GM18520 (cell line): ENCODE results near the gene UBB.
"Not testable (repeated sequence)": the region's sequence is repeated elsewhere in the genome, so short reads cannot be mapped to it uniquely, and the experiment has no call there.

Source experiments
- ATAC-seq: cut with Tn5 transposase; IDR thresholded peaks from one replicate; pipeline ENCODE4 v1.9.1; 2021; ENCODE audit not compliant: unreplicated experiment

Gene UBB

GRCh38 chr17:16374146-16374938, 6.5 kb upstream of the UBB start:
- no peak for ATAC-seq

- ATAC-seq: no peak
Observed at GRCh38 chr17:16377941-16378341, 3.0 kb upstream of the UBB start.

- ATAC-seq: no peak
Observed at GRCh38 chr17:16378636-16379282, 2.1 kb upstream of the UBB start.

- ATAC-seq: no peak
Observed at GRCh38 chr17:16379654-16380053, 1.2 kb upstream of the UBB start.

- peak; percentile 7 for ATAC-seq
Observed at GRCh38 chr17:16381496-16381820, 567 bp downstream of the UBB start.

- no peak for ATAC-seq
Observed at GRCh38 chr17:16383216-16383615, 2.3 kb downstream of the UBB start.

- ATAC-seq: no peak
Observed at GRCh38 chr17:16383772-16384287, 2.9 kb downstream of the UBB start.

GRCh38 chr17:16384557-16384956, 3.7 kb downstream of the UBB start:
- ATAC-seq: no peak

- not testable (repeated sequence) for ATAC-seq
Observed at GRCh38 chr17:16386126-16386507, 5.2 kb downstream of the UBB start.

GRCh38 chr17:16391451-16391850, 10.6 kb downstream of the UBB start:
- ATAC-seq: no peak

- not testable (repeated sequence) for ATAC-seq
Observed at GRCh38 chr17:16392491-16392890, 11.6 kb downstream of the UBB start.

- not testable (repeated sequence) for ATAC-seq
Observed at GRCh38 chr17:16395887-16396286, 15.0 kb downstream of the UBB start.

GRCh38 chr17:16396693-16397092, 15.8 kb downstream of the UBB start:
- not testable (repeated sequence) for ATAC-seq

GRCh38 chr17:16398270-16399267, 17.7 kb downstream of the UBB start:
- peak; percentile 52 for ATAC-seq

- ATAC-seq: not testable (repeated sequence)
Observed at GRCh38 chr17:16403847-16404246, 23.0 kb downstream of the UBB start.

- no peak for ATAC-seq
Observed at GRCh38 chr17:16406742-16407674, 26.1 kb downstream of the UBB start.

- ATAC-seq: peak; percentile 89
Observed at GRCh38 chr17:16407911-16408588, 27.2 kb downstream of the UBB start.

- ATAC-seq: no peak
Observed at GRCh38 chr17:16415031-16415924, 34.4 kb downstream of the UBB start, which contains the start of gene TRPV2. Gene TRPV2, plus strand, starts transcription at chr17:16415571. Its CDS starts 2,098 bp downstream, at chr17:16417669.
